Stimulated activated naive CD8-positive, alpha-beta T cell treated with anti-CD3 and anti-CD28 coated beads, Interleukin-15, Interleukin-2, amounts not matched to agents 100 U/mL and 50 U/mL, for 24 hours (primary cell): ENCODE results near the gene LHFPL2.

Source experiments
- ATAC-seq: fragments of 150-1000 bp; cut with Tn5 transposase; one replicate; pipeline ENCODE4 v1.10.0; 2021
- DNase-seq: peaks from one replicate; pipeline ENCODE4 v3.0.0; 2021

LHFPL2 gene

GRCh38 chr5:78618303-78618702 lies 30.3 kb downstream of the LHFPL2 start:
- no peak for ATAC-seq
- no peak for DNase-seq

GRCh38 chr5:78615697-78616096 lies 32.9 kb downstream of the LHFPL2 start:
- ATAC-seq, result no peak

GRCh38 chr5:78614816-78615215 lies 33.8 kb downstream of the LHFPL2 start:
- DNase-seq (no peak), ATAC-seq (no peak)

More at GRCh38 chr5:78615697-78616096, 32.9 kb downstream of the LHFPL2 start:
- no peak for DNase-seq

GRCh38 chr5:78613756-78614155 lies 34.8 kb downstream of the LHFPL2 start:
- DNase-seq (no peak), ATAC-seq (no peak)

- ATAC-seq (no peak), DNase-seq (no peak)
Observed at GRCh38 chr5:78613151-78613533, 35.4 kb downstream of the LHFPL2 start.

GRCh38 chr5:78612227-78613150 lies 36.1 kb downstream of the LHFPL2 start:
- no peak for DNase-seq
- ATAC-seq, result no peak

GRCh38 chr5:78611126-78611605 lies 37.4 kb downstream of the LHFPL2 start:
- ATAC-seq (no peak), DNase-seq (no peak)

GRCh38 chr5:78610636-78611035 lies 37.9 kb downstream of the LHFPL2 start:
- no peak for DNase-seq
- no peak for ATAC-seq

- ATAC-seq (no peak), DNase-seq (no peak)
Observed at GRCh38 chr5:78610163-78610583, 38.4 kb downstream of the LHFPL2 start.

- ATAC-seq, result no peak
- DNase-seq, result no peak
Observed at GRCh38 chr5:78607864-78608263, 40.7 kb downstream of the LHFPL2 start.

GRCh38 chr5:78606241-78606640 lies 42.3 kb downstream of the LHFPL2 start:
- ATAC-seq, result no peak
- no peak for DNase-seq

- DNase-seq (no peak), ATAC-seq (no peak)
Observed at GRCh38 chr5:78605611-78606010, 43.0 kb downstream of the LHFPL2 start.

- ATAC-seq (no peak), DNase-seq (no peak)
Observed at GRCh38 chr5:78604689-78605285, 43.8 kb downstream of the LHFPL2 start.

- no peak for ATAC-seq
- no peak for DNase-seq
Observed at GRCh38 chr5:78603636-78604175, 44.9 kb downstream of the LHFPL2 start.

- ATAC-seq, result no peak
- DNase-seq, result no peak
Observed at GRCh38 chr5:78602400-78602799, 46.2 kb downstream of the LHFPL2 start.

GRCh38 chr5:78601559-78602314 lies 46.8 kb downstream of the LHFPL2 start:
- no peak for ATAC-seq
- no peak for DNase-seq

GRCh38 chr5:78600687-78601414 lies 47.7 kb downstream of the LHFPL2 start:
- no peak for DNase-seq

GRCh38 chr5:78598973-78599372 lies 49.6 kb downstream of the LHFPL2 start:
- ATAC-seq (no peak), DNase-seq (no peak)

More at GRCh38 chr5:78600687-78601414, 47.7 kb downstream of the LHFPL2 start:
- ATAC-seq, result no peak

GRCh38 chr5:78597974-78598371 lies 50.6 kb downstream of the LHFPL2 start:
- no peak for ATAC-seq
- DNase-seq, result no peak

GRCh38 chr5:78597068-78597973 lies 51.3 kb downstream of the LHFPL2 start:
- ATAC-seq (no peak), DNase-seq (no peak)
